HCT116 (cell line): Measurements from ENCODE around the gene YOD1. TPM values are rescaled to one million over a fixed set of nuclear protein-coding genes. Genes with fewer than 3 reads are reported as not detected.
A peak's percentile ranks its signal among the peaks of the same experiment; 100 is the strongest.

ENCODE experiments used
- ATAC-seq: fragments of 200-7000 bp; cut with Tn5 transposase; 2 replicates; pipeline ENCODE4 v1.9.1; 2020; ENCODE audit warnings: mild to moderate bottlenecking, moderate library complexity
- BruUV-seq: library from RNA; stranded (reverse); fragments of 400-500 nt; replicated peaks from 2 replicates; lab custom pipeline; 2021; lab: Mats Ljungman, UMichigan
- CTCF ChIA-PET: fragments of 300-600 bp; sonication (Branson Sonifier 250); formaldehyde crosslinking; loops from one replicate; lab custom pipeline; 2021; ENCODE audit warnings: antibody characterized with exemption; lab: Charles Lee
- POLR2A ChIA-PET: fragments of 300-600, 350-600 bp; sonication (Branson Sonifier 250); formaldehyde crosslinking; loops from one replicate; lab custom pipeline; 2021; ENCODE audit warnings: antibody characterized with exemption; lab: Charles Lee
- RAD21 ChIA-PET, 2 experiments: fragments of 300-600 bp; sonication (Branson Sonifier 250); formaldehyde crosslinking; loops; one replicate each; lab custom pipeline; 2023; ENCODE audit warnings: low total read pairs in 2 of 2; ENCODE audit not compliant: uncharacterized antibody in 2 of 2, unreplicated experiment in 2 of 2, low non-redundant PET in 1 of 2; lab: Charles Lee
- DNase-seq: peaks from one replicate; pipeline ENCODE4 v3.0.0-alpha.2; 2010; ENCODE audit warnings: low read depth, low spot score
- H2AFZ ChIP-seq: fragments of 200-600 bp; shearing (Covaris generic), sonication (generic); 2 replicates; pipeline ENCODE4 v1.6.1; 2017; ENCODE audit warnings: low read depth, mixed run types, mixed read lengths, antibody characterized with exemption, low read length; ENCODE audit not compliant: poor library complexity, severe bottlenecking
- H3K27ac ChIP-seq: 2 replicates; pipeline ENCODE4 v1.5.1; 2012; ENCODE audit warnings: low read depth, low read length
- H3K27me3 ChIP-seq: fragments of 200-600 bp; sonication (generic); 2 replicates; pipeline ENCODE4 v1.6.1; 2016; ENCODE audit warnings: mixed run types, low read length, mixed read lengths; ENCODE audit not compliant: insufficient read depth
- H3K36me3 ChIP-seq, 2 experiments: fragments of 200-500 bp in 1 of 2; fragments of 200-600 bp in 1 of 2; sonication (Bioruptor generic) in 1 of 2; sonication (generic) in 1 of 2; 2 replicates each; pipeline versions ENCODE4 v1.5.1 to v1.6.1; 2014 to 2016; ENCODE audit warnings: low read length in 2 of 2, inconsistent platforms in 1 of 2, mixed read lengths in 1 of 2, mixed run types in 1 of 2; ENCODE audit not compliant: insufficient read depth in 2 of 2, control insufficient read depth in 1 of 2
- H3K4me1 ChIP-seq, 2 experiments: fragments of 200-600 bp in 1 of 2; sonication (generic) in 1 of 2; 2 replicates each; pipeline versions ENCODE4 v1.5.1 to v1.6.1; 2012 to 2017; ENCODE audit warnings: low read length in 2 of 2, inconsistent platforms in 1 of 2, mild to moderate bottlenecking in 1 of 2, mixed read lengths in 1 of 2, mixed run types in 1 of 2, moderate library complexity in 1 of 2; ENCODE audit not compliant: insufficient read depth in 2 of 2, control insufficient read depth in 1 of 2
- H3K4me2 ChIP-seq: fragments of 200-600 bp; sonication (generic); 2 replicates; pipeline ENCODE4 v1.6.1; 2017; ENCODE audit warnings: mixed run types, low read length, mixed read lengths
- H3K4me3 ChIP-seq, 2 experiments: fragments of 200-600 bp in 1 of 2; sonication (generic) in 1 of 2; replicated peaks in 1 of 2; 2 replicates each; pipeline ENCODE4 v1.5.1; 2011 to 2016; ENCODE audit warnings: low read length in 2 of 2, control low read depth in 1 of 2, low read depth in 1 of 2, mild to moderate bottlenecking in 1 of 2, mixed read lengths in 1 of 2, mixed run types in 1 of 2
- H3K79me2 ChIP-seq: fragments of 200-600 bp; sonication (generic); 2 replicates; pipeline ENCODE4 v1.6.1; 2017; ENCODE audit warnings: mild to moderate bottlenecking, mixed run types, low read length, moderate library complexity, mixed read lengths; ENCODE audit not compliant: insufficient read depth
- H3K9ac ChIP-seq: fragments of 200-600 bp; sonication (generic); 2 replicates; pipeline ENCODE4 v1.6.1; 2016; ENCODE audit warnings: low read length, mixed read lengths
- H3K9me2 ChIP-seq: fragments of 200-600 bp; sonication (generic), shearing (Covaris generic); 2 replicates; pipeline ENCODE4 v1.6.1; 2017; ENCODE audit warnings: mixed run types, mild to moderate bottlenecking, moderate library complexity; ENCODE audit not compliant: insufficient read depth
- H3K9me3 ChIP-seq, 2 experiments: fragments of 200-500 bp in 1 of 2; fragments of 200-600 bp in 1 of 2; sonication (Bioruptor generic) in 1 of 2; sonication (generic) in 1 of 2; 2 replicates each; pipeline ENCODE4 v1.6.1; 2014 to 2017; ENCODE audit warnings: low read length in 2 of 2, mixed read lengths in 2 of 2, inconsistent platforms in 1 of 2, low read depth in 1 of 2, mild to moderate bottlenecking in 1 of 2, mixed run types in 1 of 2, moderate library complexity in 1 of 2; ENCODE audit not compliant: control insufficient read depth in 1 of 2, insufficient read depth in 1 of 2
- H4K20me1 ChIP-seq: fragments of 200-600 bp; sonication (generic), shearing (Covaris generic); 2 replicates; pipeline ENCODE4 v1.6.1; 2017; ENCODE audit warnings: mixed run types, mild to moderate bottlenecking, moderate library complexity; ENCODE audit not compliant: insufficient read depth
- CEBPB ChIP-seq: IDR thresholded peaks from 2 replicates; pipeline ENCODE4 v1.6.1; 2012; ENCODE audit warnings: low read depth
- EZH2 ChIP-seq: fragments of 200-600 bp; sonication (generic); IDR thresholded peaks from 2 replicates; pipeline ENCODE4 v1.6.1; 2017; ENCODE audit warnings: antibody characterized with exemption, mixed run types
- FOSL1 ChIP-seq: IDR thresholded peaks from 2 replicates; pipeline ENCODE4 v1.6.1; 2012; ENCODE audit warnings: low read depth
- JUND ChIP-seq: IDR thresholded peaks from 2 replicates; pipeline ENCODE4 v1.6.1; 2012
- MAX ChIP-seq: IDR thresholded peaks from 2 replicates; pipeline ENCODE4 v1.6.1; 2012
- POLR2A ChIP-seq: IDR thresholded peaks from 2 replicates; pipeline ENCODE4 v1.7.0; 2011; ENCODE audit warnings: borderline replicate concordance; ENCODE audit not compliant: insufficient read depth, insufficient read length; ENCODE audit errors: extremely low read depth
- SP1 ChIP-seq: IDR thresholded peaks from 2 replicates; pipeline ENCODE4 v1.6.1; 2012; ENCODE audit warnings: low read depth
- SRF ChIP-seq: IDR thresholded peaks from 2 replicates; pipeline ENCODE4 v1.6.1; 2012; ENCODE audit warnings: low read depth
- ZBTB33 ChIP-seq: IDR thresholded peaks from 2 replicates; pipeline ENCODE4 v1.6.1; 2011; ENCODE audit warnings: mild to moderate bottlenecking, low read length, moderate library complexity; ENCODE audit not compliant: insufficient replicate concordance; ENCODE audit errors: extremely low read depth
- ZNF274 ChIP-seq: fragments of 200-500 bp; sonication (Bioruptor generic); IDR thresholded peaks from 2 replicates; pipeline ENCODE4 v1.6.1; 2014; ENCODE audit warnings: mild to moderate bottlenecking, low read depth, low read length, inconsistent platforms
- intact Hi-C: fragments of 100-400 bp; cut with micrococcal nuclease; formaldehyde crosslinking; loops from 2 replicates; pipeline ENCODE4 v1.10.0; 2022
- total RNA-seq: library from RNA; stranded (reverse); gene quantifications from one replicate; pipeline ENCODE4 v1.2.1, GENCODE V29; 2021; ENCODE audit not compliant: unreplicated experiment

The YOD1 gene
- total RNA-seq, 1 experiment from 2014 or later, result 13.6 TPM

GRCh38 chr1:207035877-207036551, 15.0 kb downstream of the YOD1 start:
- no peak for ATAC-seq
- Histone ChIP-seq H3K27me3 (no peaks in the 10 kb centered on the region), H3K4me1 (peaks cover 22 to 60% of the 10 kb centered on the region in 2 experiments), H3K36me3 (no peaks in the 10 kb centered on the region), H3K4me2 (no peak overlapping the region), H3K9me2 (no peaks in the 10 kb centered on the region), H3K9ac (no peak overlapping the region), H4K20me1 (no peaks in the 10 kb centered on the region), H2AFZ (no peak overlapping the region), H3K79me2 (no peaks in the 10 kb centered on the region; the same call in 1 of the 2 replicates), H3K9me3 (no peaks in the 10 kb centered on the region), H3K27ac (no peak overlapping the region), H3K4me3 (no peak overlapping the region)
- DNase-seq, result no peak
- intact Hi-C loops, result no loop called here
- ChIA-PET RAD21 (no interaction called here), POLR2A (no interaction called here), CTCF (no interaction called here)
- no peak for TF ChIP-seq EZH2
- TF ChIP-seq MAX, result no peak
- no peak for TF ChIP-seq JUND
- no peak for TF ChIP-seq ZBTB33
- TF ChIP-seq SRF, result no peak
- BruUV-seq, result no TSS peak

GRCh38 chr1:207034998-207035397, 16.0 kb downstream of the YOD1 start:
- BruUV-seq, result no TSS peak
- H3K27me3 ChIP-seq, result no peaks in the 10 kb centered on the region
- RAD21 ChIA-PET, result no interaction called here
- H3K9me2 ChIP-seq, result no peaks in the 10 kb centered on the region
- H3K36me3 ChIP-seq, result no peaks in the 10 kb centered on the region
- ATAC-seq (no peak), DNase-seq (no peak)
- peak overlapping the region; percentile 42 for H3K4me2 ChIP-seq
- no peak overlapping the region for H3K9ac ChIP-seq
- CTCF ChIA-PET, result no interaction called here
- H3K4me3 ChIP-seq, result no peak overlapping the region
- peaks cover 22 to 63% of the 10 kb centered on the region in 2 experiments for H3K4me1 ChIP-seq
- POLR2A ChIA-PET, result interaction anchor here (0.8 kb wide), 1 partner anchor 9 kb away, joined by 3 read pairs; no protein-coding TSS in a partner anchor
- no peaks in the 10 kb centered on the region for H4K20me1 ChIP-seq
- no peaks in the 10 kb centered on the region for H3K9me3 ChIP-seq
- intact Hi-C loops, result no loop called here
- H2AFZ ChIP-seq, result no peak overlapping the region
- peaks cover 2% of the 10 kb centered on the region; the same call in 1 of the 2 replicates for H3K79me2 ChIP-seq
- TF ChIP-seq ZNF274, result no peak
- TF ChIP-seq JUND, result peak; percentile 56
- peak; percentile 52; the same call in 1 of the 2 replicates for TF ChIP-seq CEBPB
- TF ChIP-seq EZH2, result no peak
- TF ChIP-seq FOSL1, result peak; percentile 57
- peak; percentile 50; the same call in 1 of the 2 replicates for TF ChIP-seq SP1
- no peak for TF ChIP-seq POLR2A
- peak; percentile 42; the same call in 1 of the 2 replicates for TF ChIP-seq MAX
- H3K27ac ChIP-seq, result no peak overlapping the region
